GM12892 (cell line): Measurements from ENCODE around the gene ERG.

ENCODE experiments used
- DNase-seq: peaks from one replicate; pipeline ENCODE4 v3.0.0; 2011; ENCODE audit not compliant: insufficient read length
- FAIRE-seq: peaks from 2 replicates; lab custom pipeline; 2011; peaks lifted over from hg19 to GRCh38; lab: Jason Lieb, UNC
- POLR2A ChIP-seq: IDR thresholded peaks from 2 replicates; pipeline ENCODE4 v1.6.1; 2011; ENCODE audit warnings: low read depth, low read length, control low read depth
- POLR2AphosphoS5 ChIP-seq: IDR thresholded peaks from 2 replicates; pipeline ENCODE4 v1.6.1; 2011; ENCODE audit warnings: low read depth, low read length, control low read depth
- TAF1 ChIP-seq: IDR thresholded peaks from 2 replicates; pipeline ENCODE4 v1.6.1; 2011; ENCODE audit warnings: low read depth, mild to moderate bottlenecking, control low read depth, low read length, borderline replicate concordance

Gene ERG

GRCh38 chr21:38384238-38384560 is 114.1 kb downstream of the ERG start:
- FAIRE-seq (no peak), DNase-seq (no peak)
- TF ChIP-seq TAF1 (no peak), POLR2AphosphoS5 (no peak), POLR2A (no peak)

- no peak for DNase-seq
- no peak for FAIRE-seq
These were observed 114.7 kb downstream of the ERG start for GRCh38 chr21:38383411-38384237.

DNA sequence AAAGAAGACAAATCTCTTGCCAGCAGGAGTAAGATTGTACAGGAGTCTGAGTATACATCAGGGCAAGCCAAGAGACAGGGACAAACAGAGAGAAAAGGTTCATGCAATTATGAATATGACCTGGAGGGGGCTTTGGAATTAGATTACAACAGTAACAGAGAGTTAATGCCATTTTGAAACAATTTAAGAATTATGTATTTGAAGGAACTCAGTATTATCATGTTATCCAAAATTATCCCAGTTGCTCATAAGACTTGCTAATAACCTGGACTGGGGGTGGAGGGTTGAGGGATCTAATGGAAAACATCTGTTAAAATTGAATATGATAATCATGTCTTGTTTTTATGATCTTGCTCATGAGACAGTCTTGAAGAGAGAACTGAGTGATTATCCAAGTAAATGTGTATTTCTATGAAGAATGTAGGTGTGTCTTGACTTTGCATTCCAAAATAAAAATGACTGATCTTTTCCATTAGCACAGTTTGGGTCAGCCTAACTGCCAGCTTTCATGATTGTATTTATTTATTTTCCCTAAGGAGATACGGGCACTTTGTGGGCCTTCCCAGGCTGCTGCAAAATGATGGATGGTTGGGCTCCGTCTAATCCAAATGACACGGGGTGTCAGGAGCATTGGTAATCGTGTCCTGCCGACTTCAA is 117.7 kb downstream of the ERG start:
- TF ChIP-seq POLR2AphosphoS5 (no peak), TAF1 (no peak), POLR2A (no peak)
- FAIRE-seq (no peak), DNase-seq (no peak)

More at GRCh38 chr21:38383411-38384237, 114.7 kb downstream of the ERG start:
- TF ChIP-seq TAF1: no peak
- no peak for TF ChIP-seq POLR2A
- no peak for TF ChIP-seq POLR2AphosphoS5

- DNase-seq: no peak
These were observed 119.1 kb downstream of the ERG start for GRCh38 chr21:38379147-38379546.

DNA sequence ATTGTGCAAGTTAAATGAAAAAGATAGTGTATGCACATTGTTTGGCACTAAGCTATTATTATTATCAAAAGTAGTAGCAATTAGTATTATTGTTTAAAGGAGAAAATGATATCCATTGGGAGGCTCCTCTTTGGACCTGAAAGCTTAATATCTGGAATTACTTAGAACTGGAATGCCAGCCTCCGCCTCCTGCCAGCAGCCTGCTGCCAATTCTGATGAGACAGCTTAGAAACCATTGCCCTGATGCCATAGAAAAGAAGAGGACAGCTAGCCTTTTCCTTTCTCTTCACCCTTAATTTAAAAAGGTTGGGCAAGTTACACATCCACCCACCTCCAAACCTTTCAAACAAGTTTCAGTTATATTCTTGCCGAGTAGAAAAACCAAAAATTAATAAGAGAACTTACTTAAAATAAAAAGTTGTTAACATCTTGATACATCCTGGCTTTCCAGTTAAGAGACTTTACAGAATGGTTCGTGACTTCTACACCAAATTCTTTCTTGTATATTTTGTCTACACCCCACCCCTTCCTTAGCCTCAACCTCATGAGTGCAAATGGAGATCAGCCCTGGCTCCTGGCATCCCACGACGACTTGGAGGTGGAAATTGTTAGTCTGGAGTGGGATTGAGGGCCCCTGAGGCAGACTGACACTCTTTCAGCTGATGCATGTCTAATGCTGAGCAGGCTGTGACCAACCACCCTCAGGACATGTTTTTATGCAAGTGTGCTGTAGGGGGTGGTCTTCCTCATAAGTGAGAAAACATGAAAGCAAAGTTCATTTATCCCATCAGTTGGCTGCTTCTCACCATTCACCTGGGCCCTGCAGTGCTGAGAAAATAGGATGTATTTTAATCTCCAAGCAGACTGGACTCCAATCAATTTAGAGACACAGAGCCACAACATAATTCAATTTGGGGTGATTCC is 120.8 kb downstream of the ERG start:
- DNase-seq (no peak), FAIRE-seq (no peak)
- TF ChIP-seq TAF1: no peak
- no peak for TF ChIP-seq POLR2A
- no peak for TF ChIP-seq POLR2AphosphoS5

More at GRCh38 chr21:38379147-38379546, 119.1 kb downstream of the ERG start:
- TF ChIP-seq POLR2A (no peak), POLR2AphosphoS5 (no peak), TAF1 (no peak)
- FAIRE-seq: no peak

DNA sequence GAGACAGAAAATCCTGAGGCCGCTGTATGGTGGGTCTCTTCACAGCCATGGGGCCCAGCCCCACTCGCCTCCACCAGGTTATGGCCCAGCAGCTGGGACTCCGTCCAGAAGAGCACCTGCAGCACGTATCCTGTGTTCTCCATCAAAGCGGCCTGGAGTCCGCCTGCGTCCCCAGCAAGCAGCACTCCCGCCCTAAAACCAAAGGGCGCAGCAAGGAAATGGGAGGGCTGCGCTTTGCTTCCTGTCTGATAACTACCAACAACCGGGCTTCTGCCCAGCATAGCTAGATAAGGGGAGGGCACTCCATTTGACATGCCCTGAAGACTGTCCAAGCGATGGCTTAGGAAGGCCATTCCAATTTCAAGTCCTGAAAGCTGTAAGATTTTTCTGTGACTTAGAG is 121.6 kb downstream of the ERG start:
- DNase-seq (no peak), FAIRE-seq (no peak)
- TF ChIP-seq POLR2A (no peak), TAF1 (no peak), POLR2AphosphoS5 (no peak)

- no peak for DNase-seq
- TF ChIP-seq POLR2A: no peak
- TF ChIP-seq TAF1: no peak
- no peak for TF ChIP-seq POLR2AphosphoS5
- no peak for FAIRE-seq
These were observed 122.0 kb downstream of the ERG start for GRCh38 chr21:38376235-38376634.

- TF ChIP-seq POLR2AphosphoS5 (no peak), POLR2A (no peak), TAF1 (no peak)
- FAIRE-seq: no peak
- DNase-seq: no peak
These were observed 130.6 kb downstream of the ERG start for GRCh38 chr21:38367646-38368045.

DNA sequence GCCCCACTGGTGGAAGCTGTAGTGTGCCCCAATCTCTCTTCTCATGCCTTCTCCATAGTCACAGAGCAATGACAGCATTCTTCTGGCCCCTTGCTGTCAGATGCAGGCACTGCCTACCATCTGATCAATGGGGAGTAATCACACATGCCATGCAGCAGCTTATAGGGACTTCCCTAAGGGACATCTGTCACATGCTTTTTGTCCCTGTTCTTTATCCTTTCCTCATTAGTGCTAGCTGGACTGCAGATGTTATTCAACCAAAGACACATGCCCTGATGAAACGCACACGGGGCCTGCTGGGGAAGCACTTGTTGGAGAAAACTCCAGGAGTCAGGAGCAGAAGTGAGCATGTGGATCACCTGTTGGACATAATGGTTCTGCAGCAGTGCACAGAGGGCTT is 132.8 kb downstream of the ERG start:
- FAIRE-seq: no peak
- TF ChIP-seq TAF1 (no peak), POLR2A (no peak), POLR2AphosphoS5 (no peak)
- no peak for DNase-seq

- FAIRE-seq (no peak), DNase-seq (no peak)
- TF ChIP-seq TAF1 (no peak), POLR2A (no peak)
These were observed 134.6 kb downstream of the ERG start for GRCh38 chr21:38363693-38364092.

DNA sequence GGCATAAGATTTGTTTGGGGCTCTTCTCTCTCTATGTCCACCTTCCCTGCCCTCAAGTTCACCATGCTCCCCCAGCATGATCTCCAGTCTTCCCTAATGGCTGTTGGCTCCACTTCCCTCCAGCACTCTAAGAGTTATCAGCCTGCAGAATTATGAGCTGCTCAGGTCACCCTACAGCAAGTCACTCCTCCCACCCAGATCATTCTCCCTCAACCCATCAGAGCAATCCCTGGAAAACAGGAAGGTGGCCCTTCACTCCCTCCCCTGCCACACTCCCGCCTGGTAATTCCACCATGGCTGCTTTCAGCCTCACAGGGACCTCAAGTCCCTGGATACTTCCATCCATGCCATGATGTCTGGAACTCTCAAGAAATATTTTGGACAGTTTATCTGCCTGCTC is 137.0 kb downstream of the ERG start:
- FAIRE-seq (no peak), DNase-seq (no peak)
- TF ChIP-seq TAF1 (no peak), POLR2A (no peak), POLR2AphosphoS5 (no peak)
